Vagina (tissue), 2 donors: ENCODE measurements around the gene ZNF79. TPM values are rescaled to one million over a fixed set of nuclear protein-coding genes. Genes with fewer than 3 reads are reported as not detected.

Experiments used
- DNase-seq, 2 donors: peaks; one replicate each; pipeline ENCODE4 v3.0.0-alpha.2; 2017; ENCODE audit errors: extremely low spot score in 2 of 2
- H3K27ac ChIP-seq: fragments of 200-600 bp; sonication (generic); one replicate; pipeline ENCODE4 v1.5.1; 2019
- H3K27me3 ChIP-seq: fragments of 200-600 bp; sonication (generic); one replicate; pipeline ENCODE4 v1.5.1; 2019
- H3K36me3 ChIP-seq, 2 donors: fragments of 200-600 bp; sonication (generic); one replicate each; pipeline ENCODE4 v1.5.1; 2017 to 2019
- H3K4me1 ChIP-seq: fragments of 200-600 bp; sonication (generic); one replicate; pipeline ENCODE4 v1.5.1; 2019
- H3K4me3 ChIP-seq, 2 donors: fragments of 200-600 bp; sonication (generic); 1 replicate in 1 of 2; 2 replicates in 1 of 2; pipeline ENCODE4 v1.5.1; 2016 to 2019
- H3K9me3 ChIP-seq: fragments of 200-600 bp; sonication (generic); one replicate; pipeline ENCODE4 v1.5.1; 2019
- CTCF ChIP-seq, 3 experiments: fragments of 450-650 bp in 2 of 3; fragments of 200-600 bp in 1 of 3; sonication (generic) in 1 of 3; IDR thresholded peaks; one replicate each; pipeline ENCODE4 v1.5.1; 2017 to 2019; ENCODE audit warnings: antibody characterized with exemption in 3 of 3, mild to moderate bottlenecking in 2 of 3, moderate library complexity in 2 of 3
- POLR2A ChIP-seq, 2 donors: fragments of 450-650 bp; IDR thresholded peaks; one replicate each; pipeline ENCODE4 v1.6.1; 2017; ENCODE audit warnings: antibody characterized with exemption in 2 of 2, mild to moderate bottlenecking in 2 of 2, moderate library complexity in 2 of 2
- POLR2AphosphoS5 ChIP-seq, 2 donors: sonication (generic); formaldehyde crosslinking; IDR thresholded peaks; one replicate each; pipeline ENCODE4 v1.9.0; 2017; ENCODE audit warnings: antibody characterized with exemption in 2 of 2, mild to moderate bottlenecking in 2 of 2, low read depth in 1 of 2; ENCODE audit not compliant: insufficient read depth in 1 of 2
- intact Hi-C: fragments of 100-400 bp; cut with DNase I; formaldehyde crosslinking; loops from one replicate; pipeline ENCODE4 v1.15.1; 2023
- total RNA-seq: library from RNA; depleted of rRNA; stranded (reverse); fragments of >200 nt; gene quantifications from one replicate; pipeline ENCODE4 v1.2.3, GENCODE V29; 2016

The ZNF79 gene
- total RNA-seq, 1 donor from 2014 or later, result 13.3 TPM

GRCh38 chr9:127482662-127483061 is 58.5 kb downstream of the ZNF79 start:
- Histone ChIP-seq H3K27ac (no peak overlapping the region), H3K36me3 (peaks cover 0 to 71% of the 10 kb centered on the region in 2 donors), H3K9me3 (no peaks in the 10 kb centered on the region), H3K27me3 (no peaks in the 10 kb centered on the region), H3K4me3 (no peak overlapping the region), H3K4me1 (no peaks in the 10 kb centered on the region)
- no peak for DNase-seq
- intact Hi-C loops, result no loop called here
- TF ChIP-seq CTCF (IDR thresholded peaks at IDR 0.05) (no peak), POLR2A (IDR thresholded peaks at IDR 0.05) (no peak), POLR2AphosphoS5 (IDR thresholded peaks at IDR 0.05; ENCODE audit: insufficient read depth in 1 of 2, low read depth in 1 of 2) (no peak)

GRCh38 chr9:127485995-127486394 is 61.8 kb downstream of the ZNF79 start:
- no peak overlapping the region for H3K27ac ChIP-seq
- H3K27me3 ChIP-seq, result no peaks in the 10 kb centered on the region
- H3K36me3 ChIP-seq, result peaks cover 0 to 61% of the 10 kb centered on the region in 2 donors
- DNase-seq, result no peak
- H3K4me3 ChIP-seq, result no peak overlapping the region
- H3K4me1 ChIP-seq, result no peaks in the 10 kb centered on the region
- intact Hi-C loops, result no loop called here
- H3K9me3 ChIP-seq, result no peaks in the 10 kb centered on the region
- TF ChIP-seq POLR2AphosphoS5 (IDR thresholded peaks at IDR 0.05; ENCODE audit: insufficient read depth in 1 of 2, low read depth in 1 of 2) (no peak), CTCF (IDR thresholded peaks at IDR 0.05) (no peak), POLR2A (IDR thresholded peaks at IDR 0.05) (no peak)

GRCh38 chr9:127488946-127489345 is 64.8 kb downstream of the ZNF79 start:
- intact Hi-C loops, result no loop called here
- H3K27me3 ChIP-seq, result no peaks in the 10 kb centered on the region
- peaks cover 3% of the 10 kb centered on the region for H3K4me1 ChIP-seq
- no peak overlapping the region for H3K4me3 ChIP-seq
- TF ChIP-seq POLR2AphosphoS5 (IDR thresholded peaks at IDR 0.05; ENCODE audit: insufficient read depth in 1 of 2, low read depth in 1 of 2) (no peak), POLR2A (IDR thresholded peaks at IDR 0.05) (no peak), CTCF (IDR thresholded peaks at IDR 0.05) (no peak)
- H3K27ac ChIP-seq, result no peak overlapping the region
- no peak for DNase-seq
- H3K36me3 ChIP-seq, result peaks cover 0 to 51% of the 10 kb centered on the region in 2 donors
- no peaks in the 10 kb centered on the region for H3K9me3 ChIP-seq

GRCh38 chr9:127489471-127490115 is 65.4 kb downstream of the ZNF79 start:
- Histone ChIP-seq H3K4me1 (peaks cover 10% of the 10 kb centered on the region), H3K36me3 (peaks cover 0 to 51% of the 10 kb centered on the region in 2 donors), H3K27me3 (no peaks in the 10 kb centered on the region), H3K9me3 (no peaks in the 10 kb centered on the region), H3K4me3 (no peak overlapping the region), H3K27ac (no peak overlapping the region)
- intact Hi-C loops, result no loop called here
- TF ChIP-seq POLR2A (IDR thresholded peaks at IDR 0.05), result no peak
- TF ChIP-seq CTCF (IDR thresholded peaks at IDR 0.05), result no peak
- TF ChIP-seq POLR2AphosphoS5 (IDR thresholded peaks at IDR 0.05; ENCODE audit: insufficient read depth in 1 of 2, low read depth in 1 of 2), result no peak
- DNase-seq, result no peak

- H3K36me3 ChIP-seq, result peaks cover 0 to 45% of the 10 kb centered on the region in 2 donors
- no peak overlapping the region for H3K4me3 ChIP-seq
- no peaks in the 10 kb centered on the region for H3K27me3 ChIP-seq
- DNase-seq, result no peak
- peaks cover 21% of the 10 kb centered on the region for H3K4me1 ChIP-seq
- TF ChIP-seq POLR2A (IDR thresholded peaks at IDR 0.05), result no peak
- H3K9me3 ChIP-seq, result no peaks in the 10 kb centered on the region
- no peak overlapping the region for H3K27ac ChIP-seq
- intact Hi-C loops, result no loop called here
Observed at GRCh38 chr9:127490535-127491230, 66.5 kb downstream of the ZNF79 start.
